Brain microvascular endothelial cell (primary cell): ENCODE measurements around the gene SUCLG2.

Experiments used
- DNase-seq: peaks from one replicate; pipeline ENCODE4 v3.0.0-alpha.2; 2020
- H3K27ac ChIP-seq: fragments of 250-450 bp; sonication (Bioruptor Pico); 2 replicates; pipeline ENCODE4 v1.5.1; 2020; ENCODE audit warnings: mild to moderate bottlenecking, moderate library complexity
- H3K27me3 ChIP-seq: fragments of 250-450 bp; sonication (Bioruptor Pico); replicated peaks from 2 replicates; pipeline ENCODE4 v1.5.1; 2020; ENCODE audit warnings: mild to moderate bottlenecking
- H3K36me3 ChIP-seq: fragments of 250-450 bp; sonication (Bioruptor Pico); replicated peaks from 2 replicates; pipeline ENCODE4 v1.5.1; 2020; ENCODE audit warnings: mild to moderate bottlenecking
- H3K4me3 ChIP-seq: 2 replicates; pipeline ENCODE4 v1.5.1; 2011; ENCODE audit warnings: low read depth, mild to moderate bottlenecking, control low read depth, low read length, moderate library complexity
- CTCF ChIP-seq: IDR thresholded peaks from 2 replicates; pipeline ENCODE4 v1.5.1; 2011; ENCODE audit warnings: low read depth, mild to moderate bottlenecking, moderate library complexity, low read length, control low read depth, inconsistent platforms; ENCODE audit errors: missing control alignments
- in situ Hi-C: cut with HindIII; loops from 2 replicates; pipeline ENCODE4 v1.10.0; 2017; ENCODE audit warnings: low sequenced_read_pairs, low pct_ligation_motif_present

Gene SUCLG2

DNA sequence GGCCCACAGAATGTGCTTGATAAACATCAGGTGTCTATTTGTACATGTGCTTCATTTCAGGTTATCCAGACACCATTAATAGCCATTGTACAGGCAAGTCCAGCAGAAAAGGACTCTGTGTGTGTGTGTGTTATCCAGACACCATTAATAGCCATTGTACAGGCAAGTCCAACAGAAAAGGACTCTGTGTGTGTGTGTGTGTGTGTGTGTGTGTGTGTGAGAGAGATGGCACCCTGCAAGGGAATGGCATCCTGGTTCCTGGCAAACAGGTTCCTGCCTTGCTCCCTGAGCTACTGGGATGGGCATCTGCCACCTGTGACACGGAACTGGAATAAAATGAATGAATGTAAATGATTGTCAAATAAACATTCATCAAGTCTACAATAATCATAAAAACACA lies 11.7 kb downstream of the SUCLG2 start:
- no peak overlapping the region for H3K4me3 ChIP-seq
- in situ Hi-C loops: no loop called here
- H3K36me3 ChIP-seq: no peaks in the 10 kb centered on the region
- no peak for TF ChIP-seq CTCF
- no peaks in the 10 kb centered on the region for H3K27me3 ChIP-seq
- no peak for DNase-seq
- H3K27ac ChIP-seq: no peak overlapping the region

- H3K4me3 ChIP-seq: no peak overlapping the region
- in situ Hi-C loops: no loop called here
- H3K27ac ChIP-seq: no peak overlapping the region
- no peaks in the 10 kb centered on the region for H3K27me3 ChIP-seq
- no peak for DNase-seq
- TF ChIP-seq CTCF: no peak
- no peaks in the 10 kb centered on the region for H3K36me3 ChIP-seq
Observed at GRCh38 chr3:67642190-67642589, 12.2 kb downstream of the SUCLG2 start.

- TF ChIP-seq CTCF: no peak
- in situ Hi-C loops: no loop called here
- DNase-seq: no peak
Observed at GRCh38 chr3:67641451-67641850, 13.0 kb downstream of the SUCLG2 start.

GRCh38 chr3:67640023-67640660 lies 14.3 kb downstream of the SUCLG2 start:
- no peaks in the 10 kb centered on the region for H3K36me3 ChIP-seq
- TF ChIP-seq CTCF: no peak
- H3K4me3 ChIP-seq: no peak overlapping the region
- H3K27ac ChIP-seq: no peak overlapping the region
- peak; percentile 20 for DNase-seq
- in situ Hi-C loops: no loop called here
- no peaks in the 10 kb centered on the region for H3K27me3 ChIP-seq

More at GRCh38 chr3:67641451-67641850, 13.0 kb downstream of the SUCLG2 start:
- no peak overlapping the region for H3K4me3 ChIP-seq
- H3K27me3 ChIP-seq: no peaks in the 10 kb centered on the region
- no peak overlapping the region for H3K27ac ChIP-seq
- no peaks in the 10 kb centered on the region for H3K36me3 ChIP-seq

DNA sequence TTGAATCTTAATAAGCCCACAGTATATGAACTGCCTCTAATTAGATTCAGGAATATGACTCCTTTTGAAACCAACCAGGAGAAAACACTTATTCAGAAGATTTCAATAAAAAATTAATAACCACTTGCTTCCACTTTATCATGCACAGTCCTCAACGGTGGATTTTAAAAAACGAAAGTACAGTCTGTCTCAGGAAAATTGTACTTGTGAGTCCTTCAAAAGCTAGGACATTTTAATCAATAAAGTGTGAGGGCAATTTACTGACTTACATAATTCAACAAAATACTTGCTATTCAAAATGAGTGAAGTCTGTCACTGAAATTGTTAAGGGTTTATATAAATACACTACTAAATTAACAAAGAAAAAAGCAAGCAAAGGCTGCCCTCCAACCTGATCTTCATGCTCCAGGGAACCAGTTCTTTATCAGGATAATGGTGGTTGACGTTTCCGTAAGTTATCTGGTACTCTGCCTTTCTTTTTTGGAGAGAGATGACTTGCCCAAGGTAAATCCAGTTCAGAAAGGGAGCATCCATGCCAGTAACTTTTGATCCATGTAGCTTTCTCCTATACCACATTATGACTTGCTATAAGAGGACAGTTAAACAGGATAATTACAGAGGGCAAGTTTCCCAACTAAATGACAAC lies 17.0 kb downstream of the SUCLG2 start:
- H3K4me3 ChIP-seq: no peak overlapping the region
- no peak overlapping the region for H3K27ac ChIP-seq
- in situ Hi-C loops: no loop called here
- no peak for TF ChIP-seq CTCF
- DNase-seq: no peak
- no peaks in the 10 kb centered on the region for H3K36me3 ChIP-seq
- H3K27me3 ChIP-seq: no peaks in the 10 kb centered on the region

- Histone ChIP-seq H3K4me3 (no peak overlapping the region), H3K27me3 (no peaks in the 10 kb centered on the region), H3K27ac (peak overlapping the region; percentile 86), H3K36me3 (no peaks in the 10 kb centered on the region)
- peak; percentile 35 for DNase-seq
- TF ChIP-seq CTCF: no peak
- in situ Hi-C loops: no loop called here
Observed at GRCh38 chr3:67635806-67636205, 18.6 kb downstream of the SUCLG2 start.
